Coronary artery (tissue), 2 donors: ENCODE data around the gene GPR87.

Source experiments
- DNase-seq: peaks from one replicate; pipeline ENCODE4 v3.0.0-alpha.2; 2017; ENCODE audit warnings: low spot score
- H3K27ac ChIP-seq, 2 donors: fragments of 200-600 bp; sonication (generic); one replicate each; pipeline ENCODE4 v1.5.1; 2016 to 2019
- H3K4me3 ChIP-seq: fragments of 200-600 bp; sonication (generic); 2 replicates; pipeline ENCODE4 v1.5.1; 2016; ENCODE audit warnings: mild to moderate bottlenecking, moderate library complexity
- CTCF ChIP-seq: fragments of 200-600 bp; sonication (generic); IDR thresholded peaks from one replicate; pipeline ENCODE4 v1.5.1; 2019; ENCODE audit warnings: antibody characterized with exemption

The GPR87 gene

GRCh38 chr3:151347432-151347831 lies 30.8 kb upstream of the GPR87 start:
- no peak for TF ChIP-seq CTCF
- H3K27ac ChIP-seq = no peak overlapping the region
- DNase-seq = no peak
- no peak overlapping the region for H3K4me3 ChIP-seq

GRCh38 chr3:151346292-151346691 lies 29.7 kb upstream of the GPR87 start:
- no peak for TF ChIP-seq CTCF
- Histone ChIP-seq H3K4me3 (peak overlapping the region; percentile 49), H3K27ac (no peak overlapping the region)
- no peak for DNase-seq

GRCh38 chr3:151345859-151346258 lies 29.2 kb upstream of the GPR87 start:
- Histone ChIP-seq H3K27ac (no peak overlapping the region), H3K4me3 (peak overlapping the region; percentile 49)
- no peak for DNase-seq
- no peak for TF ChIP-seq CTCF

GRCh38 chr3:151331696-151332095 lies 15.1 kb upstream of the GPR87 start:
- Histone ChIP-seq H3K27ac (no peak overlapping the region), H3K4me3 (no peak overlapping the region)
- no peak for TF ChIP-seq CTCF
- no peak for DNase-seq

- Histone ChIP-seq H3K27ac (no peak overlapping the region), H3K4me3 (no peak overlapping the region)
- no peak for DNase-seq
- no peak for TF ChIP-seq CTCF
Measured at GRCh38 chr3:151330899-151331298, 14.3 kb upstream of the GPR87 start.

GRCh38 chr3:151330379-151330778 lies 13.8 kb upstream of the GPR87 start:
- DNase-seq = no peak
- TF ChIP-seq CTCF = no peak
- no peak overlapping the region for H3K27ac ChIP-seq
- no peak overlapping the region for H3K4me3 ChIP-seq

GRCh38 chr3:151329363-151329762 lies 12.7 kb upstream of the GPR87 start, which contains the start of gene P2RY13:
P2RY13 (minus strand) TSS chr3:151329549; CDS start chr3:151329528, 21 bp downstream.
- Histone ChIP-seq H3K4me3 (peak within 1 kb of the TSS; percentile 35), H3K27ac (peak within 1 kb of the TSS in 1 of 2 donors; percentile 31)
- TF ChIP-seq CTCF = no peak
- DNase-seq = no peak
